HG03571 (cell line): ENCODE measurements around the gene SH3BP5.
A peak's percentile ranks its signal among the peaks of the same experiment; 100 is the strongest.

Experiments used
- ATAC-seq: cut with Tn5 transposase; IDR thresholded peaks from one replicate; pipeline ENCODE4 v1.9.1; 2021; ENCODE audit not compliant: unreplicated experiment

SH3BP5 gene

GRCh38 chr3:15347737-15348110 is 15.3 kb upstream of the SH3BP5 start:
- no peak for ATAC-seq

- no peak for ATAC-seq
These were observed 14.8 kb upstream of the SH3BP5 start for GRCh38 chr3:15347063-15347736.

GRCh38 chr3:15346516-15346915 is 14.1 kb upstream of the SH3BP5 start:
- ATAC-seq = no peak

GRCh38 chr3:15345608-15346137 is 13.3 kb upstream of the SH3BP5 start:
- peak; percentile 95 for ATAC-seq

GRCh38 chr3:15345066-15345607 is 12.8 kb upstream of the SH3BP5 start:
- ATAC-seq = peak; percentile 27

- no peak for ATAC-seq
These were observed 10.6 kb upstream of the SH3BP5 start for GRCh38 chr3:15342945-15343344.

- ATAC-seq = no peak
These were observed 9.9 kb upstream of the SH3BP5 start for GRCh38 chr3:15342246-15342645.

- ATAC-seq = no peak
These were observed 8.8 kb upstream of the SH3BP5 start for GRCh38 chr3:15341030-15341726.

- no peak for ATAC-seq
These were observed 7.4 kb upstream of the SH3BP5 start for GRCh38 chr3:15339786-15340215.

- ATAC-seq = no peak
These were observed 6.6 kb upstream of the SH3BP5 start for GRCh38 chr3:15339001-15339400.

GRCh38 chr3:15337963-15338362 is 5.6 kb upstream of the SH3BP5 start:
- ATAC-seq = no peak

- ATAC-seq = no peak
These were observed 3.7 kb upstream of the SH3BP5 start for GRCh38 chr3:15336057-15336456.

- ATAC-seq = no peak
These were observed 1.5 kb upstream of the SH3BP5 start for GRCh38 chr3:15333956-15334263.

GRCh38 chr3:15333099-15333955 is 941 bp upstream of the SH3BP5 start:
- no peak for ATAC-seq

- ATAC-seq = peak; percentile 23
These were observed 581 bp downstream of the SH3BP5 start for GRCh38 chr3:15331606-15332404.

- no peak for ATAC-seq
These were observed 1.2 kb downstream of the SH3BP5 start for GRCh38 chr3:15331072-15331605.

- no peak for ATAC-seq
These were observed 2.3 kb downstream of the SH3BP5 start for GRCh38 chr3:15330031-15330596.

GRCh38 chr3:15329046-15330005 is 3.1 kb downstream of the SH3BP5 start:
- no peak for ATAC-seq

GRCh38 chr3:15327941-15328340 is 4.4 kb downstream of the SH3BP5 start:
- ATAC-seq = no peak
